ENCODE results near the gene ARHGEF11.

Gene ARHGEF11

GRCh38 chr1:156892190-156893047, 153.1 kb downstream of the ARHGEF11 start:
- peak; percentile 80 to 92 for DNase-seq

GRCh38 chr1:156889802-156890580, 155.6 kb downstream of the ARHGEF11 start:
- DNase-seq, result peak; percentile 83 to 85

GRCh38 chr1:156887734-156888133, 157.8 kb downstream of the ARHGEF11 start:
- no peak for DNase-seq

- DNase-seq, result no peak
These were observed 158.2 kb downstream of the ARHGEF11 start for GRCh38 chr1:156887317-156887716.

GRCh38 chr1:156886583-156887281, 158.8 kb downstream of the ARHGEF11 start:
- no peak for DNase-seq

GRCh38 chr1:156885880-156886355, 159.6 kb downstream of the ARHGEF11 start:
- DNase-seq, result no peak

GRCh38 chr1:156885314-156885713, 160.2 kb downstream of the ARHGEF11 start:
- no peak for DNase-seq

Data from NCI-H187 (cell line).